Prostate gland (tissue), 2 donors: ENCODE data around the gene MED22. TPM values are rescaled to one million over a fixed set of nuclear protein-coding genes. Genes with fewer than 3 reads are reported as not detected.

Experiments
- DNase-seq: peaks from one replicate; pipeline ENCODE4 v3.0.0-alpha.2; 2019; ENCODE audit warnings: low spot score
- H3K27ac ChIP-seq, 2 donors: fragments of 200-600 bp; sonication (generic); 2 replicates each; pipeline ENCODE4 v1.5.1; 2017 to 2019
- H3K27me3 ChIP-seq: fragments of 200-600 bp; sonication (generic); replicated peaks from 2 replicates; pipeline ENCODE4 v1.5.1; 2019; ENCODE audit not compliant: insufficient read depth
- H3K36me3 ChIP-seq, 2 donors: fragments of 200-600 bp; sonication (generic); 1 replicate in 1 of 2; 2 replicates in 1 of 2; pipeline versions ENCODE4 v1.5.1 to v1.8.1; 2017 to 2019
- H3K4me1 ChIP-seq: fragments of 200-600 bp; sonication (generic); replicated peaks from 2 replicates; pipeline ENCODE4 v1.5.1; 2019
- H3K4me3 ChIP-seq, 2 donors: fragments of 200-600 bp; sonication (generic); 2 replicates each; pipeline ENCODE4 v1.5.1; 2017 to 2019
- H3K9me3 ChIP-seq: fragments of 200-600 bp; sonication (generic); 2 replicates; pipeline ENCODE4 v1.5.1; 2017
- POLR2A ChIP-seq: fragments of 450-650 bp; IDR thresholded peaks from one replicate; pipeline ENCODE4 v1.6.1; 2016; ENCODE audit warnings: antibody characterized with exemption, mild to moderate bottlenecking
- POLR2AphosphoS5 ChIP-seq: sonication (generic); formaldehyde crosslinking; IDR thresholded peaks from one replicate; pipeline ENCODE4 v1.6.1; 2017; ENCODE audit warnings: antibody characterized with exemption
- WGBS: methylation state at CpG from one replicate; pipeline ENCODE4 v1.1.5; 2018; 5-methylcytosine and 5-hydroxymethylcytosine counted together
- intact Hi-C: fragments of 100-400 bp; cut with DNase I; formaldehyde crosslinking; loops from one replicate; pipeline ENCODE4 v1.14.2; 2022
- total RNA-seq, 2 donors: library from RNA; depleted of rRNA; stranded (reverse); fragments of >200 nt; gene quantifications; one replicate each; pipeline ENCODE4 v1.1.0, GENCODE V29; 2016
- TF ChIP-seq, protein P1 (sequence below), 4 experiments: fragments of 200-600 bp in 2 of 4; fragments of 450-650 bp in 2 of 4; sonication (generic) in 2 of 4; IDR thresholded peaks; 1 replicate in 3 of 4; 2 replicates in 1 of 4; pipeline ENCODE4 v1.5.1; 2016 to 2019; ENCODE audit warnings: antibody characterized with exemption in 4 of 4, mild to moderate bottlenecking in 2 of 4, moderate library complexity in 2 of 4

Gene MED22
- total RNA-seq, 2 donors from 2014 or later = 31.1 to 32.6 TPM

DNA sequence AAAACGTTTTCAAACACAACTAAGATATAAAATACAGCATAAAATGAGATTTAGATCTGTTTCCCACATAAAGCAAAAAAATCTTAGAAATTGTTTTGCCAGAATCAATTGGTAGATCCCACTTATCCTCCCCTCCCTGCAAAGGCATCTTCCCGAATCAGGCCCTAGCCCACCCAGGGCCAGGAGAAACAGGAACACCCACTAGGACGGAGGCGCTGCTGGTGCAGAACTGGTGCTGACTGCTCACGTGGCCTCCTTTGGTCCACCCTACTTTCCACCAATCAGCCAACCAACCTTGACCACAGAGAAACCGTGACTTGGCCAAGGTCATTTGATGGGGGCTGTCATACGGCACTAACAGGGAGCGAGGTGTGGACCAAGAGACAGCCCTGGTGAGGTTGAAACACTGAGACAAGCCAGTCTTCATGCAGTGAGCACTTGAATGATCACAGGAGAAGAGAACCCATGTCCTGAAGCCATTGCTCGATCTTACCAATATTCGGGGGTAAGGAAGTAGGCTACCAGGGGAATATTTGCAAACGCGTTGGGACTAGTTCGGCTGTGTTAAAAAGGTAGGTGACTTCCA is 13.7 kb upstream of the MED22 start:
- Histone ChIP-seq H3K4me3 (no peak overlapping the region), H3K4me1 (peaks cover 23% of the 10 kb centered on the region), H3K27me3 (no peaks in the 10 kb centered on the region), H3K27ac (no peak overlapping the region), H3K9me3 (no peaks in the 10 kb centered on the region), H3K36me3 (no peaks in the 10 kb centered on the region)
- 66% methylated on average over 13 of the region's 13 CpGs for WGBS
- TF ChIP-seq POLR2A = no peak
- TF ChIP-seq POLR2AphosphoS5 = no peak
- TF ChIP-seq, protein P1, sequence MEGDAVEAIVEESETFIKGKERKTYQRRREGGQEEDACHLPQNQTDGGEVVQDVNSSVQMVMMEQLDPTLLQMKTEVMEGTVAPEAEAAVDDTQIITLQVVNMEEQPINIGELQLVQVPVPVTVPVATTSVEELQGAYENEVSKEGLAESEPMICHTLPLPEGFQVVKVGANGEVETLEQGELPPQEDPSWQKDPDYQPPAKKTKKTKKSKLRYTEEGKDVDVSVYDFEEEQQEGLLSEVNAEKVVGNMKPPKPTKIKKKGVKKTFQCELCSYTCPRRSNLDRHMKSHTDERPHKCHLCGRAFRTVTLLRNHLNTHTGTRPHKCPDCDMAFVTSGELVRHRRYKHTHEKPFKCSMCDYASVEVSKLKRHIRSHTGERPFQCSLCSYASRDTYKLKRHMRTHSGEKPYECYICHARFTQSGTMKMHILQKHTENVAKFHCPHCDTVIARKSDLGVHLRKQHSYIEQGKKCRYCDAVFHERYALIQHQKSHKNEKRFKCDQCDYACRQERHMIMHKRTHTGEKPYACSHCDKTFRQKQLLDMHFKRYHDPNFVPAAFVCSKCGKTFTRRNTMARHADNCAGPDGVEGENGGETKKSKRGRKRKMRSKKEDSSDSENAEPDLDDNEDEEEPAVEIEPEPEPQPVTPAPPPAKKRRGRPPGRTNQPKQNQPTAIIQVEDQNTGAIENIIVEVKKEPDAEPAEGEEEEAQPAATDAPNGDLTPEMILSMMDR (IDR thresholded peaks at IDR 0.05) = no peak
- DNase-seq = no peak
- intact Hi-C loops = no loop called here

DNA sequence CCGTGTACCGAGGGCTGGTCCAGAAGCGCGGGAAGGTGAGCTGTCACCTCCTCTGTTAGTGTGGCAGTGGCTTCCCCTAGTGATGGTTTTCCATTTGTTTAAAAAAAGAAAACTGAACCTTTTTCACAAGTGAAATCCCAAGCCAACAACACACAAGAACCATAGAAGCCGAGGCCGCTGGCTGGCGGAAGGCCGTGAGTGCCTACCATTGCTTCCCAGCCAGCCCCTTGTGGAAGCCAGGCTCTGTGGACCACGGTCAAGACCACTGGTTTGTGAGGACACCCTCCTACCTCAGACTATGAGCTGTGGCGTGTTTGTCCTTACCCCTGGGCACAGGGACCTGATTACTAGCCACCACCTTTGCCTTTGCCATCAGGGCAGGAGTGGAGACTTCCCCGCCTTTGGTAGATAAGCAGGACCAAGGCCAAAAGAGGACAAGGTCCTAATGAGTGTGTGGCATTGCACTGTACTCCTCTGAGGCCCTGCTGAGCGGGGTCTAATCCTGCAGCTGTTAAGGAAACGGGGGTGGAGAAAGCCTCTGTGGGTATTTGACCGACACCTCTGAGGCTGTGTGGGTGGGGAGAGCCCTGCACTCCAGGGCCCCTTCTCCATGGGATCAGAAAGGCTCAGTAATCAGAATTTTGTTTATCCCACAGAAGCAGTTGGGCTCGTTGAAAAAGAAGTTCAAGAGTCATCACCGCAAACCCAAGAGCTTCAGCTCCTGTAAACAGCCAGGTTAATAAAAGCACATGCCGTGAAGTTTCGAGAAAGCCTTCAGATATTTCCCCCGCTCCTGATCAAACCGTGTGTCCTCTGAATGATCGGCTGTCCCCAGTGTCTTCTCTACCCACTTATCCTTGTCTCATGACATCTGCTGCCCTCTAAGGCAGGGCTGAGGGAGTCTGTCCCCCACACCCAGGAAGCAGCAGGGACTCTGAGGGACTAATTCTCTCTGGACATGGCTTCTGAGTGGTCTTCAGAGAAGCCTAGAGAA is 12.8 kb upstream of the MED22 start:
- Histone ChIP-seq H3K4me3 (no peak overlapping the region), H3K9me3 (no peaks in the 10 kb centered on the region), H3K27ac (no peak overlapping the region), H3K36me3 (no peaks in the 10 kb centered on the region), H3K4me1 (peaks cover 23% of the 10 kb centered on the region), H3K27me3 (no peaks in the 10 kb centered on the region)
- DNase-seq = no peak
- TF ChIP-seq POLR2AphosphoS5 = no peak
- TF ChIP-seq POLR2A = no peak
- TF ChIP-seq, protein P1 (IDR thresholded peaks at IDR 0.05) = no peak
- intact Hi-C loops = no loop called here
- 85% methylated on average over 21 of the region's 21 CpGs for WGBS

GRCh38 chr9:133359399-133360175 is 11.7 kb upstream of the MED22 start:
- no peaks in the 10 kb centered on the region for H3K27me3 ChIP-seq
- H3K36me3 ChIP-seq = no peaks in the 10 kb centered on the region
- TF ChIP-seq POLR2AphosphoS5 = no peak
- TF ChIP-seq POLR2A = no peak
- TF ChIP-seq, protein P1 (IDR thresholded peaks at IDR 0.05) = peak in 2 of 4 experiments; percentile 16 to 43
- peaks cover 22% of the 10 kb centered on the region for H3K4me1 ChIP-seq
- DNase-seq = no peak
- H3K4me3 ChIP-seq = no peak overlapping the region
- intact Hi-C loops = no loop called here
- H3K9me3 ChIP-seq = no peaks in the 10 kb centered on the region
- WGBS = 46% methylated on average over 18 of the region's 20 CpGs
- H3K27ac ChIP-seq = no peak overlapping the region

DNA sequence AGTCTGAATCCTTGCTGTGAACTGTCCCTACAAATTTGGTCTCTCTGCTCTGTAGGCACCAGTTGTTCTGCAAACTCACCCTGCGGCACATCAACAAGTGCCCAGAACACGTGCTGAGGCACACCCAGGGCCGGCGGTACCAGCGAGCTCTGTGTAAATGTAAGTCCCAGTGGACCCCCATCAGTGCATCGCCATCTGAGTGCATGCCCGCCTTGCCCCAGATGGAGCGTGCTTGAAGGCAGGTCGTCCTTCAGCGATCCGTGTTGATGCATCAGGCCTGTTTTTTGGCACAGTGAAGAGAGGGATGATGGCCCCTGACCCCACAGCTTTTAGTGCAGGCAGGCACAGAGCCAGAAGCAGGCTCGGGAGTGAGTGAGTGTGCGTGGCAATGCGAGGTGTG is 9.7 kb upstream of the MED22 start:
- no peak for TF ChIP-seq POLR2AphosphoS5
- no peak for TF ChIP-seq POLR2A
- TF ChIP-seq, protein P1 (IDR thresholded peaks at IDR 0.05) = no peak
- intact Hi-C loops = no loop called here
- Histone ChIP-seq H3K9me3 (no peaks in the 10 kb centered on the region), H3K36me3 (peaks cover 0 to 3% of the 10 kb centered on the region in 2 donors), H3K27ac (no peak overlapping the region), H3K4me1 (peaks cover 21% of the 10 kb centered on the region), H3K27me3 (no peaks in the 10 kb centered on the region), H3K4me3 (no peak overlapping the region)
- no peak for DNase-seq
- WGBS = 85% methylated on average over 14 of the region's 14 CpGs
